SK-N-SH (cell line): Measurements from ENCODE around the gene LRRC57. TPM values are rescaled to one million over a fixed set of nuclear protein-coding genes. Genes with fewer than 3 reads are reported as not detected.

ENCODE experiments used
- CTCF ChIA-PET: fragments of 300-600, 350-600 bp; formaldehyde crosslinking; extraction: SDS; loops from one replicate; lab custom pipeline; 2021; lab: Yijun Ruan, JAX
- POLR2A ChIA-PET: fragments of 350-600 bp; sonication (Branson Sonifier 250); formaldehyde crosslinking; extraction: SDS; loops from one replicate; lab custom pipeline; 2020; ENCODE audit warnings: antibody characterized with exemption, inconsistent platforms; lab: Yijun Ruan, JAX
- DNase-seq: peaks from one replicate; pipeline ENCODE4 v3.0.0; 2012
- H2AFZ ChIP-seq: fragments of 200-600 bp; sonication (generic); 2 replicates; pipeline ENCODE4 v1.8.1; 2016; ENCODE audit warnings: antibody characterized with exemption, mild to moderate bottlenecking, low read depth
- H3F3A ChIP-seq: fragments of 200-600 bp; sonication (generic); replicated peaks from 2 replicates; pipeline ENCODE3; 2016; ENCODE audit warnings: antibody characterized with exemption, mild to moderate bottlenecking; ENCODE audit not compliant: insufficient read depth
- H3K27ac ChIP-seq, 2 experiments: fragments of 200-500 bp in 1 of 2; fragments of 200-600 bp in 1 of 2; sonication (Bioruptor generic) in 1 of 2; sonication (generic), shearing (Covaris generic) in 1 of 2; 2 replicates each; pipeline versions ENCODE4 v1.5.1 to v1.6.1; 2014 to 2016; ENCODE audit warnings: low read depth in 2 of 2, inconsistent platforms in 1 of 2, low read length in 1 of 2, mild to moderate bottlenecking in 1 of 2, mixed read lengths in 1 of 2
- H3K27me3 ChIP-seq: fragments of 200-600 bp; sonication (generic), shearing (Covaris generic); 2 replicates; pipeline ENCODE4 v1.6.1; 2016; ENCODE audit warnings: mixed run types; ENCODE audit not compliant: insufficient read depth
- H3K36me3 ChIP-seq, 2 experiments: fragments of 200-500 bp in 1 of 2; fragments of 200-600 bp in 1 of 2; sonication (Bioruptor generic) in 1 of 2; sonication (generic) in 1 of 2; replicated peaks in 1 of 2; 2 replicates each; pipeline versions ENCODE3 to v1.5.1; 2014 to 2016; ENCODE audit warnings: low read length in 1 of 2, mild to moderate bottlenecking in 1 of 2; ENCODE audit not compliant: insufficient read depth in 2 of 2, control insufficient read depth in 1 of 2
- H3K4me1 ChIP-seq, 2 experiments: fragments of 200-500 bp in 1 of 2; fragments of 200-600 bp in 1 of 2; sonication (Bioruptor generic) in 1 of 2; sonication (generic), shearing (Covaris generic) in 1 of 2; 2 replicates each; pipeline versions ENCODE4 v1.5.1 to v1.6.1; 2014 to 2016; ENCODE audit warnings: low read depth in 1 of 2, low read length in 1 of 2, mixed run types in 1 of 2; ENCODE audit not compliant: insufficient read depth in 2 of 2, control insufficient read depth in 1 of 2
- H3K4me2 ChIP-seq: fragments of 200-600 bp; sonication (generic), shearing (Covaris generic); 2 replicates; pipeline ENCODE4 v1.6.1; 2017; ENCODE audit warnings: mixed run types
- H3K4me3 ChIP-seq, 2 experiments: fragments of 200-500 bp in 1 of 2; fragments of 200-600 bp in 1 of 2; sonication (Bioruptor generic) in 1 of 2; sonication (generic), shearing (Covaris generic) in 1 of 2; 2 replicates each; pipeline versions ENCODE4 v1.5.1 to v1.8.1; 2014 to 2016; ENCODE audit warnings: low read depth in 2 of 2, inconsistent platforms in 1 of 2, low read length in 1 of 2, mild to moderate bottlenecking in 1 of 2, mixed read lengths in 1 of 2, moderate library complexity in 1 of 2
- H3K79me2 ChIP-seq: fragments of 200-600 bp; sonication (generic); 2 replicates; pipeline ENCODE4 v1.8.1; 2017; ENCODE audit warnings: mild to moderate bottlenecking; ENCODE audit not compliant: insufficient read depth
- H3K9ac ChIP-seq: fragments of 200-600 bp; sonication (generic); 2 replicates; pipeline ENCODE4 v1.6.1; 2017; ENCODE audit warnings: mixed run types
- H3K9me2 ChIP-seq: fragments of 200-600 bp; sonication (generic); 2 replicates; pipeline ENCODE4 v1.6.1; 2017; ENCODE audit warnings: mixed run types
- H3K9me3 ChIP-seq: fragments of 200-600 bp; sonication (generic); 2 replicates; pipeline ENCODE4 v1.6.1; 2017; ENCODE audit warnings: mixed run types, mild to moderate bottlenecking, moderate library complexity
- H4K20me1 ChIP-seq: fragments of 200-600 bp; sonication (generic); 2 replicates; pipeline ENCODE4 v1.6.1; 2017; ENCODE audit warnings: mild to moderate bottlenecking, mixed run types; ENCODE audit not compliant: insufficient read depth
- EP300 ChIP-seq, 2 experiments: IDR thresholded peaks; 2 replicates each; pipeline versions ENCODE4 v1.4.0 to v1.6.1; 2012; ENCODE audit warnings: borderline replicate concordance in 1 of 2, low read depth in 1 of 2, low read length in 1 of 2
- EZH2phosphoT487 ChIP-seq: fragments of 200-600 bp; sonication (generic); IDR thresholded peaks from 2 replicates; pipeline ENCODE4 v1.6.1; 2017; ENCODE audit warnings: low read depth, mixed run types, mild to moderate bottlenecking, antibody characterized with exemption, moderate library complexity, borderline replicate concordance
- FOXJ3 ChIP-seq: sonication (generic); formaldehyde crosslinking; IDR thresholded peaks from 2 replicates; pipeline ENCODE4 v1.5.1; 2020; ENCODE audit warnings: mild to moderate bottlenecking, missing genetic modification reagents
- FOXM1 ChIP-seq: IDR thresholded peaks from 2 replicates; pipeline ENCODE4 v1.4.0; 2012; ENCODE audit warnings: low read depth, mild to moderate bottlenecking
- GABPA ChIP-seq: IDR thresholded peaks from 2 replicates; pipeline ENCODE4 v1.4.0; 2012; ENCODE audit warnings: low read depth, mild to moderate bottlenecking
- MAX ChIP-seq: IDR thresholded peaks from 2 replicates; pipeline ENCODE4 v1.4.0; 2012; ENCODE audit warnings: low read depth
- MEF2A ChIP-seq: IDR thresholded peaks from 2 replicates; pipeline ENCODE4 v1.4.0; 2012; ENCODE audit warnings: low read depth, borderline replicate concordance
- PBX3 ChIP-seq: IDR thresholded peaks from 2 replicates; pipeline ENCODE4; 2012
- POLR2AphosphoS5 ChIP-seq: IDR thresholded peaks from 2 replicates; pipeline ENCODE4 v1.6.1; 2012; ENCODE audit warnings: low read depth, low read length
- RAD21 ChIP-seq: IDR thresholded peaks from 2 replicates; pipeline ENCODE4 v1.6.1; 2012; ENCODE audit warnings: mild to moderate bottlenecking, low read length
- REST ChIP-seq: IDR thresholded peaks from 2 replicates; pipeline ENCODE4 v1.6.1; 2012; ENCODE audit warnings: mild to moderate bottlenecking, low read depth, low read length, moderate library complexity
- RXRA ChIP-seq: IDR thresholded peaks from 2 replicates; pipeline ENCODE4 v1.4.0; 2012; ENCODE audit warnings: low read depth, mild to moderate bottlenecking, borderline replicate concordance
- SIN3A ChIP-seq: IDR thresholded peaks from 2 replicates; pipeline ENCODE4 v1.6.1; 2012; ENCODE audit warnings: low read depth, mild to moderate bottlenecking, low read length, moderate library complexity, borderline replicate concordance
- SMC3 ChIP-seq: IDR thresholded peaks from 2 replicates; pipeline ENCODE4 v1.6.1; 2012; ENCODE audit warnings: low read depth, low read length, improper control_type of control experiment
- TAF1 ChIP-seq: IDR thresholded peaks from 2 replicates; pipeline ENCODE4 v1.6.1; 2012; ENCODE audit warnings: low read depth, mild to moderate bottlenecking, low read length, moderate library complexity, borderline replicate concordance
- USF2 ChIP-seq: fragments of 150-350 bp; IDR thresholded peaks from 2 replicates; pipeline ENCODE4 v1.6.1; 2017; ENCODE audit warnings: antibody characterized with exemption, low read length, low read depth, borderline replicate concordance
- WGBS: methylation state at CpG from one replicate; pipeline ENCODE4 v1.1.6; 2017; ENCODE audit warnings: low lambda C conversion rate; 5-methylcytosine and 5-hydroxymethylcytosine counted together
- polyA plus RNA-seq, 3 experiments: library from polyadenylated mRNA; depleted of rRNA; stranded (reverse); fragments of >200 nt; gene quantifications; 2 replicates each; pipeline ENCODE4 v1.2.3, GENCODE V29; 2012
- TF ChIP-seq, protein P1 (sequence below): fragments of 200-600 bp; sonication (generic); IDR thresholded peaks from 2 replicates; pipeline ENCODE4 v1.6.1; 2017; ENCODE audit warnings: antibody characterized with exemption, mild to moderate bottlenecking, moderate library complexity
- TF ChIP-seq, protein P2 (sequence below): IDR thresholded peaks from 2 replicates; pipeline ENCODE4 v1.4.0; 2012; ENCODE audit warnings: low read depth, borderline replicate concordance

LRRC57 gene
- polyA plus RNA-seq, 1 of the 3 experiments (the other 2 are of a cell fraction), result 6.4 TPM

- no peak for DNase-seq
- H3K9me2 ChIP-seq, result no peaks in the 10 kb centered on the region
- no peak overlapping the region for H2AFZ ChIP-seq
- no peak for TF ChIP-seq SMC3
- TF ChIP-seq EP300 (IDR thresholded peaks at IDR 0.05; ENCODE audit: borderline replicate concordance in 1 of 2, low read depth in 1 of 2, low read length in 1 of 2), result no peak
- TF ChIP-seq USF2, result no peak
- TF ChIP-seq FOXM1, result no peak
- no peak for TF ChIP-seq POLR2AphosphoS5
- TF ChIP-seq, protein P1, sequence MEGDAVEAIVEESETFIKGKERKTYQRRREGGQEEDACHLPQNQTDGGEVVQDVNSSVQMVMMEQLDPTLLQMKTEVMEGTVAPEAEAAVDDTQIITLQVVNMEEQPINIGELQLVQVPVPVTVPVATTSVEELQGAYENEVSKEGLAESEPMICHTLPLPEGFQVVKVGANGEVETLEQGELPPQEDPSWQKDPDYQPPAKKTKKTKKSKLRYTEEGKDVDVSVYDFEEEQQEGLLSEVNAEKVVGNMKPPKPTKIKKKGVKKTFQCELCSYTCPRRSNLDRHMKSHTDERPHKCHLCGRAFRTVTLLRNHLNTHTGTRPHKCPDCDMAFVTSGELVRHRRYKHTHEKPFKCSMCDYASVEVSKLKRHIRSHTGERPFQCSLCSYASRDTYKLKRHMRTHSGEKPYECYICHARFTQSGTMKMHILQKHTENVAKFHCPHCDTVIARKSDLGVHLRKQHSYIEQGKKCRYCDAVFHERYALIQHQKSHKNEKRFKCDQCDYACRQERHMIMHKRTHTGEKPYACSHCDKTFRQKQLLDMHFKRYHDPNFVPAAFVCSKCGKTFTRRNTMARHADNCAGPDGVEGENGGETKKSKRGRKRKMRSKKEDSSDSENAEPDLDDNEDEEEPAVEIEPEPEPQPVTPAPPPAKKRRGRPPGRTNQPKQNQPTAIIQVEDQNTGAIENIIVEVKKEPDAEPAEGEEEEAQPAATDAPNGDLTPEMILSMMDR, result no peak
- TF ChIP-seq MEF2A, result no peak
- no peak for TF ChIP-seq SIN3A
- TF ChIP-seq REST, result no peak
- no peak for TF ChIP-seq RXRA
- TF ChIP-seq MAX, result no peak
- no peak for TF ChIP-seq RAD21
- no peak for TF ChIP-seq FOXJ3 (CRISPR knock-in tag)
- no peak for TF ChIP-seq EZH2phosphoT487
- TF ChIP-seq, protein P2, sequence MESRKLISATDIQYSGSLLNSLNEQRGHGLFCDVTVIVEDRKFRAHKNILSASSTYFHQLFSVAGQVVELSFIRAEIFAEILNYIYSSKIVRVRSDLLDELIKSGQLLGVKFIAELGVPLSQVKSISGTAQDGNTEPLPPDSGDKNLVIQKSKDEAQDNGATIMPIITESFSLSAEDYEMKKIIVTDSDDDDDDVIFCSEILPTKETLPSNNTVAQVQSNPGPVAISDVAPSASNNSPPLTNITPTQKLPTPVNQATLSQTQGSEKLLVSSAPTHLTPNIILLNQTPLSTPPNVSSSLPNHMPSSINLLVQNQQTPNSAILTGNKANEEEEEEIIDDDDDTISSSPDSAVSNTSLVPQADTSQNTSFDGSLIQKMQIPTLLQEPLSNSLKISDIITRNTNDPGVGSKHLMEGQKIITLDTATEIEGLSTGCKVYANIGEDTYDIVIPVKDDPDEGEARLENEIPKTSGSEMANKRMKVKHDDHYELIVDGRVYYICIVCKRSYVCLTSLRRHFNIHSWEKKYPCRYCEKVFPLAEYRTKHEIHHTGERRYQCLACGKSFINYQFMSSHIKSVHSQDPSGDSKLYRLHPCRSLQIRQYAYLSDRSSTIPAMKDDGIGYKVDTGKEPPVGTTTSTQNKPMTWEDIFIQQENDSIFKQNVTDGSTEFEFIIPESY, result no peak
- no peak for TF ChIP-seq TAF1
- TF ChIP-seq GABPA, result no peak
- no peak for TF ChIP-seq PBX3
- H3K4me3 ChIP-seq, result no peak overlapping the region
- H3K9ac ChIP-seq, result no peak overlapping the region
- no peaks in the 10 kb centered on the region for H4K20me1 ChIP-seq
- peaks cover 42 to 64% of the 10 kb centered on the region in 2 experiments for H3K36me3 ChIP-seq
- POLR2A ChIA-PET, result no interaction called here
- peaks cover 4% of the 10 kb centered on the region for H3F3A ChIP-seq
- no peak overlapping the region for H3K27ac ChIP-seq
- WGBS, result 86% methylated on average over 3 of the region's 3 CpGs
- H3K9me3 ChIP-seq, result no peaks in the 10 kb centered on the region
- no peaks in the 10 kb centered on the region for H3K27me3 ChIP-seq
- no peak overlapping the region for H3K4me2 ChIP-seq
- CTCF ChIA-PET, result interaction anchor here (1.3 kb wide), 1 partner anchor 19 kb away, joined by 3 read pairs; the partner anchor contains the start of genes HAUS2 and LRRC57
- H3K79me2 ChIP-seq, result no peaks in the 10 kb centered on the region
- H3K4me1 ChIP-seq, result no peaks in the 10 kb centered on the region
These were observed 19.6 kb downstream of the LRRC57 start for GRCh38 chr15:42528970-42529369.
